IPS-15b (cell line): ENCODE measurements around the gene ANKRD7.

Experiments used
- H3K27me3 ChIP-seq: one replicate; pipeline ENCODE4 v1.6.1; 2013; ENCODE audit warnings: low read length; ENCODE audit not compliant: control insufficient read depth, insufficient read depth
- H3K36me3 ChIP-seq: one replicate; pipeline ENCODE4 v1.6.1; 2013; ENCODE audit warnings: low read length; ENCODE audit not compliant: control insufficient read depth, insufficient read depth
- H3K4me1 ChIP-seq: one replicate; pipeline ENCODE4 v1.6.1; 2013; ENCODE audit warnings: mild to moderate bottlenecking, low read length; ENCODE audit not compliant: control insufficient read depth, insufficient read depth
- H3K4me3 ChIP-seq: one replicate; pipeline ENCODE4 v1.5.1; 2013; ENCODE audit warnings: low read depth, low read length
- H3K9ac ChIP-seq: one replicate; pipeline ENCODE4 v1.6.1; 2013; ENCODE audit warnings: low read depth, mild to moderate bottlenecking, low read length
- H3K9me3 ChIP-seq: one replicate; pipeline ENCODE4 v1.6.1; 2013; ENCODE audit warnings: mild to moderate bottlenecking, low read length; ENCODE audit not compliant: control insufficient read depth, insufficient read depth

Gene ANKRD7

DNA sequence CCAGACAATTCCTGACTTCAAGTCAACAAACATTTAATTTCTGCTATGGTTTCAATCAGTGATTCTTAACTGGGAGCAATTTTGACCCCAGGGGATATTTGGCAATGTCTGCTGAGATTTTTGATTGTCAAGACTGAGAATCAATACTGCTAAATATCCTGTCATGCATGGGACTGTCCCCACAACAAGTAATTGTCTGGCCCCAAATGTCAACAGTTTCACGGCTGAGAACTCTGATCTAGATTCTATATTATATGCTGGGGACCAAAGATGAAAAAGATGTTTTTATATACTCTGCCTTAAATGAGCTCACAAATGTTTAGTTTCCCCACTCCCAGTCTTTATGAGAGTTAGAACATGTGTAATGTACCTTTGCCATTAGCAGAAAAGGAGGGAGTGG lies 19.2 kb downstream of the ANKRD7 start:
- Histone ChIP-seq H3K27me3 (no peaks in the 10 kb centered on the region), H3K36me3 (no peaks in the 10 kb centered on the region), H3K4me3 (no peak overlapping the region), H3K9ac (no peak overlapping the region), H3K9me3 (no peaks in the 10 kb centered on the region), H3K4me1 (no peaks in the 10 kb centered on the region)

- H3K36me3 ChIP-seq, result no peaks in the 10 kb centered on the region
- no peak overlapping the region for H3K4me3 ChIP-seq
- H3K9me3 ChIP-seq, result no peaks in the 10 kb centered on the region
These were observed 20.9 kb downstream of the ANKRD7 start for GRCh38 chr7:118245267-118246040.

GRCh38 chr7:118250860-118251494 lies 26.5 kb downstream of the ANKRD7 start:
- H3K4me1 ChIP-seq, result no peaks in the 10 kb centered on the region
- no peaks in the 10 kb centered on the region for H3K36me3 ChIP-seq
- H3K4me3 ChIP-seq, result no peak overlapping the region
- H3K9ac ChIP-seq, result no peak overlapping the region
- no peaks in the 10 kb centered on the region for H3K27me3 ChIP-seq
- H3K9me3 ChIP-seq, result no peaks in the 10 kb centered on the region

More at GRCh38 chr7:118245267-118246040, 20.9 kb downstream of the ANKRD7 start:
- no peaks in the 10 kb centered on the region for H3K27me3 ChIP-seq
- no peaks in the 10 kb centered on the region for H3K4me1 ChIP-seq
- no peak overlapping the region for H3K9ac ChIP-seq

DNA sequence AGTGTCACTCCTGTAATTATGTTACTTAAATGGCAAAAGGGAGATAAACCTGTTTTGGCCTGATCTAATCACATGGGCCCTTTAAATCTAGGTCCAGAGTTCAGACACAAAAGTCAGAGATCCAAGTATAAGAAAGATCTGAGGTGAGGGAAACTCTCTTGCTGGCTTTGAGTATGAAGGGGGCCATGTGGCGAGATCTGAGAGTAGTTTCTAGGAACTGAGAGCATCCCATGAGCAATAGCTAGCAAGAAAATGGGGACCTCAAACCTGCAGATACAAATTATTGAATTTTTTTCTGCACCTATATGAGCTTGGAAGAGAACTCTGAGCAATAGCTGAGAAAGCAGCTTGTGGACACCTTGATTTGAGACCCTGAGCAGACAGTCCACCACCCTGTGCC lies 27.6 kb downstream of the ANKRD7 start:
- Histone ChIP-seq H3K4me3 (no peak overlapping the region), H3K9ac (no peak overlapping the region), H3K36me3 (no peaks in the 10 kb centered on the region), H3K9me3 (no peaks in the 10 kb centered on the region), H3K4me1 (no peaks in the 10 kb centered on the region), H3K27me3 (no peaks in the 10 kb centered on the region)

DNA sequence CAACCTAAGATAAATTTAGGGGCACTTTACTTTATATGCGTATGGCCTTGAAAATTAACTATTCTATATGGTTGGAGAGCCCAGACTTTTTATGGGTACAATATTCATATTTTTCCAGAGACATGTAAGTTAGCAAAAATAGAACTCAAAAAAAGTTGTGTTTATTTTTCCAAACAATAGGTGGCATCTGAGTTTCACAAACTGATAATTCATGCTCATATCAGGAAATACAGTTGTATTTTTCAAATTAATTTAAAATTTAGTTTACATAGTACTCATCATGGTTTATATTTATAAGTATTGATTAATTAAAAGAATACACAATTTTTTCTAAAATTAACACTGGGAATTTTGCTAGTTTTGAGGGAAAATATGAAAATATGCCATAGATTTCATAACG lies 34.6 kb downstream of the ANKRD7 start:
- no peaks in the 10 kb centered on the region for H3K27me3 ChIP-seq

GRCh38 chr7:118264836-118265235 lies 40.3 kb downstream of the ANKRD7 start:
- H3K9me3 ChIP-seq, result no peaks in the 10 kb centered on the region
- H3K4me1 ChIP-seq, result no peaks in the 10 kb centered on the region
- H3K4me3 ChIP-seq, result no peak overlapping the region
- no peaks in the 10 kb centered on the region for H3K27me3 ChIP-seq
- H3K36me3 ChIP-seq, result no peaks in the 10 kb centered on the region
- H3K9ac ChIP-seq, result no peak overlapping the region

More for the DNA sequence above, 34.6 kb downstream of the ANKRD7 start:
- no peaks in the 10 kb centered on the region for H3K9me3 ChIP-seq
- no peaks in the 10 kb centered on the region for H3K36me3 ChIP-seq
- no peak overlapping the region for H3K4me3 ChIP-seq
- no peaks in the 10 kb centered on the region for H3K4me1 ChIP-seq
- H3K9ac ChIP-seq, result no peak overlapping the region

GRCh38 chr7:118280319-118281012 lies 56.0 kb downstream of the ANKRD7 start:
- Histone ChIP-seq H3K27me3 (no peaks in the 10 kb centered on the region), H3K4me1 (no peaks in the 10 kb centered on the region), H3K9me3 (no peaks in the 10 kb centered on the region), H3K4me3 (no peak overlapping the region), H3K9ac (no peak overlapping the region), H3K36me3 (no peaks in the 10 kb centered on the region)

DNA sequence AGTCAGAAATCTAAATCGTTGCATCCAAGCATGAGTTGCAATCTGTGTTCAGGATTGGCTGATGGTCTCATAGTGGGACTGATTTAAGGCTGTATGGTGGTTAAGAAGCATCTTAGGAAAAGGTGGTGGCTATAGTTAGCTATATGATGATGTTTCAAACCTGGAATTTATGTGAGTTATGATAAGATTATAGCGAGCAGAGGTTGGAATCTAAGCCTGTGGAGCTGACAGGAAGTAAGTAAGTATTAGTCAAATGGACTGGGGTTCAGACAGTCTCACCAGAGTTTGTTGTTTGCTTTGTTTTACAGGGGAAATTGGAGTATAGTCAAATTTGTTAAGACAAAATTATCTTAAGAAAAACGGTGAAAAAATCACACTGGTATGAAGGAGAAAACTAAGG lies 56.7 kb downstream of the ANKRD7 start:
- H3K9ac ChIP-seq, result no peak overlapping the region
- no peaks in the 10 kb centered on the region for H3K9me3 ChIP-seq
- H3K36me3 ChIP-seq, result no peaks in the 10 kb centered on the region
- no peak overlapping the region for H3K4me3 ChIP-seq
- no peaks in the 10 kb centered on the region for H3K4me1 ChIP-seq
- H3K27me3 ChIP-seq, result no peaks in the 10 kb centered on the region

DNA sequence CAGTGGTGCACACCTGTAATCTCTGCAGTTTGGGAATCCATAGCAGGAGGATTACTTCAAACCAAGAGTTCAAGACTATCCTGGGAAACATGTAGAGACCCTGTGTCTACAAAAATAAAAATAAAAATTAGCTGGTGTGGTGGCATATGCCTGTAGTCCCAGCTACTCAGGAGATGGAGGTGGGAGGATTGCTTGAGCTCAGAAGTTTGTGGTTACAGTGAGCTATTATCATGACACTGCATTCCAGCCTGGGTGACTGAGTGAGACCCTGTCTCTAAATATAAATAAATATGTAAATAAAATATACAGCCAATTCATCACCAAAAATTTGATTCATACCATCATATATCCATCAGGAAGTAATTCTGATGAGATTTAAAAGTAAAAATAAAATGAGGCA lies 60.9 kb downstream of the ANKRD7 start:
- Histone ChIP-seq H3K9ac (no peak overlapping the region), H3K36me3 (no peaks in the 10 kb centered on the region), H3K9me3 (peaks cover under 1% of the 10 kb centered on the region), H3K4me3 (no peak overlapping the region), H3K4me1 (no peaks in the 10 kb centered on the region), H3K27me3 (no peaks in the 10 kb centered on the region)

DNA sequence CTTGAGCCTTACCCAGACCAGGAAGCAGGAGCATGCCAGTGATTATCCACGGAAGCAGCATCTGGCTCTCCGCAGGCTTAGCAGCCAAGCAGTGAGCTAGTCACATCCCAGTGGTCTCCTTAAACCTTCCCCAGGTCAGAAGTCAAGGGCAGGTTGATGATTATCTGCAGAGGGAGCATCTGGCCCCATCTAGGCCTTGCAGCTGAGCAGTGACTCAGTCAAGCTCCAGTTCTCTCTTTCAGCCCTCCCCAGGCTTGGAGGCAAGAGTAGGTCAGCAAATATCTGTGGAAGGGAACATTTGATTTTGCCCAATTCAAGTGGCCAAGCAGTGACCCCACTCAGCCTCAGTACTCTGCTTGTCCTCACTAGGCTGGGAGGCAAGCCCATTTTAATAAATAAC lies 61.6 kb downstream of the ANKRD7 start:
- H3K9ac ChIP-seq, result no peak overlapping the region
- no peaks in the 10 kb centered on the region for H3K27me3 ChIP-seq
- no peak overlapping the region for H3K4me3 ChIP-seq
- no peaks in the 10 kb centered on the region for H3K4me1 ChIP-seq
- H3K9me3 ChIP-seq, result peaks cover 5% of the 10 kb centered on the region
- H3K36me3 ChIP-seq, result no peaks in the 10 kb centered on the region

- Histone ChIP-seq H3K9me3 (peaks cover 5% of the 10 kb centered on the region), H3K4me3 (no peak overlapping the region), H3K36me3 (no peaks in the 10 kb centered on the region), H3K9ac (no peak overlapping the region), H3K27me3 (no peaks in the 10 kb centered on the region), H3K4me1 (no peaks in the 10 kb centered on the region)
These were observed 63.6 kb downstream of the ANKRD7 start for GRCh38 chr7:118288098-118288497.

DNA sequence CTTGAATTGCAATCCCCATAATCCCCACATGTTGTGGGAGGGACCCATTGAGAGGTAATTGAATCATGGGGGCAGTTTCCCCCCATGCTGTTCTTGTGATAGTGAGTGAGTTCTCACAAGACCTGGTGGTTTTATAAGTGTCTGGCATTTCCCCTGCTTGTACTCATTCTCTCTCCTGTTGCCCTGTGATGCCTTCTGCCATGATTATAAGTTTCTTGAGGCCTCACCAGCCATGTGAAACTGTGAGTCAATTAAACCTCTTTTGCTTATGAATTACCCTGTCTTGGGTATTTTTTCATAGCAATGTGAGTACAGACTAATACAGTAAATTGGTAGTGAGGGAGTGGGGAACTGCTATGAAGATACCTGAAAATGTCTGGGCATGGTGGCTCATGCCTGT lies 65.0 kb downstream of the ANKRD7 start:
- Histone ChIP-seq H3K4me1 (no peaks in the 10 kb centered on the region), H3K36me3 (no peaks in the 10 kb centered on the region), H3K9me3 (peaks cover 5% of the 10 kb centered on the region), H3K9ac (no peak overlapping the region), H3K27me3 (no peaks in the 10 kb centered on the region), H3K4me3 (no peak overlapping the region)
